Activated T-helper 9 cell treated with anti-CD3 and anti-CD28 coated beads, Interleukin-2, amount 50 U/mL, for 16 hours (primary cell): ENCODE data around the gene RASL12.
"Not testable (repeated sequence)": the region's sequence is repeated elsewhere in the genome, so short reads cannot be mapped to it uniquely, and the experiment has no call there.

Experiments
- DNase-seq: peaks from one replicate; pipeline ENCODE4 v3.0.0-alpha.2; 2020; ENCODE audit warnings: low read depth

RASL12 gene

DNA sequence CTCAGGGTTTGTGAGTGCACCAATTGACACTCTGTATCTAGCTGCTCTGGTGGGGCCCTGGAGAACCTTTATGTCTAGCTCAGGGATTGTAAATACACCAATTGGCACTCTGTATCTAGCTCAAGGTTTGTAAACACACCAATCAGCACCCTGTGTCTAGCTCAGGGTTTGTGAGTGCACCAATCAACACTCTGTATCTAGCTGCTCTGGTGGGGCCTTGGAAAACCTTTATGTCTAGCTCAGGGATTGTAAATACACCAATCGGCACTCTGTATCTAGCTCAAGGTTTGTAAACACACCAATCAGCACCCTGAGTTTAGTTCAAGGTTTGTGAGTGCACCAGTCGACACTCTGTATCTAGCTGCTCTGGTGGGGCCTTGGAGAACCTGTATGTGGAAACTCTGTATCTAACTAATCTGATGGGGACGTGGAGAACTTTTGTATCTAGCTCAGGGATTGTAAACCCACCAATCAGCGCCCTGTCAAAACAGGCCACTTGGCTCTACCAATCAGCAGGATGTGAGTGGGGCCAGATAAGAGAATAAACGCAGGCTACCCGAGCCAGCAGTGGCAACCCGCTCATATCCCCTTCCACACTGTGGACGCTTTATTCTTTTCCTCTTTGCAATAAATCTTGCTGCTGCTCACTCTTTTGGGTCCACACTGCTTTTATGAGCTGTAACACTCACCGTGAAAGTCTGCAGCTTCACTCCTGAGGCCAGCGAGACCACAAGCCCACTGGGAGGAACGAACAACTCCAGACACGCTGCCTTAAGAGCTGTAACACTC is 8.0 kb upstream of the RASL12 start:
- DNase-seq: not testable (repeated sequence)

DNA sequence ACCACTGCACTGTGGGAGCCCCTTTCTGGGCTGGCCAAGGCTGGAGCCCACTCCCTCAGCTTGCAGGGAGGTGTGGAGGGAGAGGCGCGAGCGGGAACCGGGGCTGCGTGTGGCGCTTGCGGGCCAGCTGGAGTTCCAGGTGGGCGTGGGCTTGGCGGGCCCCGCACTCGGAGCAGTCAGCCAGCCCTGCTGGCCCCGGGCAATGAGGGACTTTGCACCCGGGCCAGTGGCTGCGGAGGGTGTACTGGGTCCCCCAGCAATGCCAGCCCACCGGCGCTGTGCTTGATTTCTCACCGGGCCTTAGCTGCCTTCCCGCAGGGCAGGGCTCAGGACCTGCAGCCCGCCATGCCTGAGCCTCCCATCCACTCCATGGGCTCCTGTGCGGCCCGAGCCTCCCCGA is 7.2 kb upstream of the RASL12 start:
- not testable (repeated sequence) for DNase-seq

DNA sequence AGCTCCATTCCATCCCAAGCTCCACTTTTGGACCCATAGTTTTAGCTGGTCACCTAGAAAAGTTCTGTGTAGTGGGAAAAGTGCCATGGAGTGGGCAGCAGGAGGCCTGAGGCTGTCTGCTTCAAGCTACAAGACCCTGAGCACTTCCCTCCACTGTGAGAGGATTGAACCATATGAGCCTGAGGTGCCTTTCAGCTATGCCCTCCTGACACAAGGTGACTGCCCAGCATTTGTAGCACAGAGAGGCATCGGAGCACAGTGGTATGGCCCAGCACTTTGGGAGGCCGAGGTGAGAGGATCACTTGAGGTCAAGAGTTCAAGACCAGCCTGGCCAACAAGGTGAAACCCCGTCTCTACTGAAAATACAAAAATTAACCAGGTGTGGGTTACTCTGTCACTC is 4.8 kb upstream of the RASL12 start:
- no peak for DNase-seq

DNA sequence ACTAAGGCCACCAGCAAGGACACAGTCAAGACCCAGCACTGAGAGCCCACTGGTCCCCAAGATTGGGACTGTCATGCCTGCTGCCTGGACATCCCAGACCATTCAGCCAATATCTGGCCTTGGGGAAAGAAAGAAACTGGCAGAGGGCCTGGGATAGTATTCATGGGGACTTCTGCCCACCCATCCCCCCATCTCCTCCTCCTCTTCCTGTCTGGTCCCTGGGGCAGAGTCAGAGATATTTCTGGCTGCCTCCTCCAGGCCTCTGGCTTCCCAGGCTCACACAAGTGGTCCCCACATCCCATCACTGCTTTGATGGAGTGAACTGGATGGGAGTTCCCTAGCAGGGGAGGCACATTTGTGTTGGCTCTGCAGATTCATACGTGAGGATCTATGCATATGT is 4.2 kb upstream of the RASL12 start:
- DNase-seq: no peak

DNA sequence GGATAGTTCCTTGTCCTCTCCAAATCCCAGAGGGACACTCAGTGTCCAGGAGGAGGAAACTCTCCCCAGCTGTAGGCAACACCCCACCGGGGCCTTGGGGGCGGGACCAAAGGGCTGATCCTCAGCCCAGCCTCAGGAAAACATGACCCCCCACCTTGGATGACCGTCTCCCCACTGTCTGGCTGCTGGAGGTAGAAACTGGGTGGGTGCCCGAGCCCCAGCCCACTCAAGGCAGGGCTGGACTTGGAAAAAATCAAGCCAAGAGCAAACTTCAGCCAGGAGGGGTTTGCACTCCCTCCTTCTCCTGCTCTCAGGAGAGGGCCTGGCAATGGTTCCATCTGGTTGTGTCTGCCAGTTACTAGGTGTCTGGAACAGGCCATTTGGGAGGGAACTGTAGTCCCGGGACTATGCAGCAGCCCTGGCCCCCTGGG is 3.6 kb upstream of the RASL12 start:
- DNase-seq: no peak

DNA sequence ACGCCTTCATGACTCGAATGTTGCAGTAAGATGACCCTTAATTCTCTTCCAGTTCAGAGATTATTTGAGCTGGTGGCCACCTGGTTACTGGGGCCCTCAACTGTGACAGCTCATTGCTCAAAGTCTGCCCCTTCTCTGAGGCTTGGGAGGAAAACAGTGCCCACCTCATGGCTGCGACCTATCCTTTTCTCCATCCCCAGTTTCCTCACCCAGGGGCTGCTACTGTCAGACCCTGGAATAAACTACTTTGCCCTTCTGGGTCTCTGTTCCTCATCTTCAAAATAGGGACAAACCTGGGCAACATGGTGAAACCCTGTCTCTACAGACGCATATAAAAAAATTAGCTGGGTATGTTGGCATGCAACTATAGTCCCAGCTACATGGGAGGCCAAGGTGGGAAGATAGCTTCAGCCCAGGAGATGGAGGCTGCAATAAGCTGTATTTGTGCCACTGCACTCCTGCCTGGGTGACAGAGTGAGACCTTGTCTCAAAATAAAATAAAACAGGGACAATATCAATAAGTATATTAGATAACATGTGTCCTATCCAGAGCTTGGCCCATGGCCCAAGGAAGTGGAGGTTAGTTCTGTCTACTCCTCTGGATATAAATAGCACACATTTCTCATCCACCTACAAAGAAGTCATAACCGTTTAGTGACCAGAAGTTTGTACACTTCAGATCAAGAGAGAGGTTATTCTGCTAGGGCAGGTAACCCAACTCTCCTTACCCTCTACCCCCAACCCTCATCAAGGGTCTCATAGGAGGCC is 2.2 kb upstream of the RASL12 start:
- DNase-seq: no peak

DNA sequence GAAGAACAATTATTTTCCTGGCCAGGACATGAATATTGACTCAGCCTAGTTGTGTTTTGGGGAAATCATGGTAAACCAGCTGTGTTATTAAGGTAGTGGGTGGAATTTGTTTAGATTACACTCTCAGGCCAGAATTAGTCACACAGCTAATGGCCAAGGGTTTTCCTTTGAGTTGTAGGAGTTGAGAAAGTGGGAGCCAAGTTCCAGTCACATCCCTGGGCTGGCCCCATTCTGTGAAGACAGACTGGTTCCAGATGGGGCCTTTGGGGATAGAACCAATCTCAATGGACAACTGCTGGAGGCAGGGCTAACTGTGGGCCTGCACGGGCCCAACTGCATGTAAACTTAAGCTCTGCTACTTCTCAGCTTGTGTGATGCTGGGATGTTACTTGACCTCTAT is 1.4 kb upstream of the RASL12 start:
- DNase-seq: no peak

DNA sequence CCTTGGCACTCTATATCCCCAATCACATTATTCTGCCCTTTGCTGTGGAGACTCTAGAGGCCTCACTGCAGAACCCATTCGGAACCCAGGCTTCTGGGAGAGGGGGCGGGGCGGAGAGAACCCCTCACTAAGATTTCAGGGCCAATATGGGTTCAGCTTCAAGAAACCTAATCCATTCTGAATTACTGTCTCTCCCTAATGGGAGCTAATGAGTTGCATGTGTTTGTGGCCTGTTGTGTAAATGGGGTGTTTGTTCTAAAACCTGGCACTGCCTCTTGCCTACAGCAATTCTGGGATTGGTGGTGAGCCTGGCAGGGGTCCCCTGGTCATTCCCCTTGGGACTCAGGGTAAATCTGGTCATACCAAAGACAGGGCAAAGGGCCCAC is 605 bp upstream of the RASL12 start:
- DNase-seq: no peak

DNA sequence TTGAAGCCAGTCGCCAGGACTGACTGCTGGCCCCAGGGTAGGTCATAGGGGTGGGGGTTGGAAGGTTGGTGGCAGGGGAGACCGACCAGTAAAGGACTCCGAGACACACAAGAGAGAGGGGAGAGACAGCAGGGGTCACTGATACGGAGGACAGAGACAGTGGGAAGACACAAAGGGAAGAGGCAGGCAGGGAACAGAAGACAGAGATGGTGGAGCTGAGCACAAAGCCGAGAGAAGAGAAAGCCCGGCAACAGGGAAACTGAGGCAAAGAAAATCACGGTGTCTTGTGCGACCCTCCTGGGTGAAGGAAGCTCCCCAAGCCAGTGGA is 510 bp downstream of the RASL12 start:
- DNase-seq: no peak

DNA sequence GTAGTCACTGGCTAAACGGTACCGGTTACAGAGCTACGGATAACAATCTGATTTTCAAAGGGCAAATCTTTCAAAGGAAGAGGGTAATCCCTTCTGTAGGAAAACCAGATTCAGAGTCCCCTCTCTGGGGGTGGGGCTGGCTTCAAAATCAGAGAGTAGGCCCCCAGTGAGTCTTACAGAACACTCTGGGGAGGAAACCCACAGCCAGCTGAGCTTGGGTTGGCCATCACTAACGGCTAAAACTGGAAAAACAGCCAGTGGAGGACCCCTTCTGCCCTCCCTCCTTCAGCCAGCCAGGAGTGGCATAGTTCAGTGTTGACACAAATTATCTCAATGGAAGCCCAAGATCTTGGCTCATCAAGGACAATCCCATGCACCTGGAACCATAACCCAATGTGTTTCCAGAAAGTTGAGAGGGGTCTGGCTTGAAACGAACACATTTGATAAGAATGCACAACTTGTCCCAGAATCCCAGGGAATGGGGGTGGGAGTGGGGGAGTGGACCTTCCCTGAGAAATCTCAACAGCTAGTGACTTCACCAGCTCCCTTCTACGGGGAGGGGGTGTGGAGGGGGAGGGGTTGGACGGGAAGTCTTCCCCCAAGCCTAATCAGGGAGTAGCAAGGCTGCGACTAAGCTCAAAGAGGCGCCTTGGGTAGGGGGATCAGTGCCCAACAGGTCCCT is 1.0 kb downstream of the RASL12 start:
- DNase-seq: no peak

DNA sequence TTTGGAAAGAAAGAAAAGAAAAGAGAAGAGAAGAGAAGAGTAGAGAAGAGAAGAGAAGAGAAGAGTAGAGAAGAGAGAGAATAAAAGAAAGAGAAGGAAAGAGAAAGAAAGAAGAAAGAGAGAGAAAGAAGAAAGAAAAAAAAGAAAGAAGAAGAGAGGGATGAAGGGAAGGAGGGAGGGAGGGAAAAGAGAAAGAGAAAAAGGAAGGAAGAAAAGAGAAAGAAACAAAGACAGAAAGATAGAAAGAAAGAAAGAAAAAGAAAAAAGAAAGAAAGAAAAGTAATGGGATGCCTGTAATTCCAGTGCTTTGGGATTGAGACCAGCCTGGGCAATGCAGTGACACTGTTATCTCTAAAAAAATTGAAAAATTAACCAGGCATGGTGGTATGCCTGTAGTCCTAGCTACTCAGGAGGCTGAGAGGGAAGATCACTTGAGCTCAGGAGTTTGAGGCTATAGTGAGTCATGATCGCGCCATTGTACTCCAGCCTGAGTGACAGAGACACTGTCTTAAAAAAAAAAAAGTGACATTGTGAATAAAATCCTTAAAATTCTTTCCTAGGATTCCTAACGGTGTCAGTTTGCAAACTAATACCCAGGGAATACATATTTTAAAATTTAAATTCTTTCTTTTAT is 1.7 kb downstream of the RASL12 start:
- no peak for DNase-seq

DNA sequence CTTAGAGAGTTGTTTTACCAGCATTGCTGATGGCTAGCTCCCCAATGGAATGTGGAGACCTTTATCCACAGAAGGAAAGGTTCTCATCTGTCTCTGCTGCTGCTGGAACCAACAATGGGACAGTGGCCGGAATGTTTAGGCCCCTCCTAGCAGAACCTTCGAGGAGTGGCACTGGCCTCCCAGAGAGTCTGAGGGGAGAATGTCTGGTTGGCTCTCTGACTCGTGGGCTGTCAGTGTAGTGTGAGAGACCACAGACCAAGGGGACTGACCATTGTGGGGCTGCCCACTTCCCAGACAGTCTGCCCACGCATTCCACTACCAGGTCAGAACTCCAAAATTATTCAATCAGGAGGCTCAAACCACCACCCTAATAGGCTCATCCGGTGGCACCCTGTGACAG is 5.1 kb downstream of the RASL12 start:
- DNase-seq: no peak

DNA sequence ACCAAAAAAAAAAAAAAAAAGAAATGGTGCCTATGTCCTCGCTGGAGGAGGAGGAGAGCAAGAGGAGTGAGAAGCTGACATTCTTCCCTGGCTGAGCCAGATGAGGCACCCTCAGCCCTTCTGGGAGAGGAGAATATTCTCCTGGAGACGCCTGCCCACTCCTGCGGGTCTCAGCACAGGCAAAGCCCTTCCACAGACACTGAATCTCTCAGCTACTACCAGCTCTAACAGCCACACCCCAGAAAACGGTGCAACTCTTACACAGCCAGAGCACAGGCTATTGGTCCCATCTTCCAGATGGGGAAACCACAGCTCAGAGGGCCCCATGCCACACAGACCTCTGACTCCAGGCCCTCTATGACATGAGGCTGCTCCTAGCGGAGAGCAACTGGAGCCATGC is 5.7 kb downstream of the RASL12 start:
- DNase-seq: no peak

DNA sequence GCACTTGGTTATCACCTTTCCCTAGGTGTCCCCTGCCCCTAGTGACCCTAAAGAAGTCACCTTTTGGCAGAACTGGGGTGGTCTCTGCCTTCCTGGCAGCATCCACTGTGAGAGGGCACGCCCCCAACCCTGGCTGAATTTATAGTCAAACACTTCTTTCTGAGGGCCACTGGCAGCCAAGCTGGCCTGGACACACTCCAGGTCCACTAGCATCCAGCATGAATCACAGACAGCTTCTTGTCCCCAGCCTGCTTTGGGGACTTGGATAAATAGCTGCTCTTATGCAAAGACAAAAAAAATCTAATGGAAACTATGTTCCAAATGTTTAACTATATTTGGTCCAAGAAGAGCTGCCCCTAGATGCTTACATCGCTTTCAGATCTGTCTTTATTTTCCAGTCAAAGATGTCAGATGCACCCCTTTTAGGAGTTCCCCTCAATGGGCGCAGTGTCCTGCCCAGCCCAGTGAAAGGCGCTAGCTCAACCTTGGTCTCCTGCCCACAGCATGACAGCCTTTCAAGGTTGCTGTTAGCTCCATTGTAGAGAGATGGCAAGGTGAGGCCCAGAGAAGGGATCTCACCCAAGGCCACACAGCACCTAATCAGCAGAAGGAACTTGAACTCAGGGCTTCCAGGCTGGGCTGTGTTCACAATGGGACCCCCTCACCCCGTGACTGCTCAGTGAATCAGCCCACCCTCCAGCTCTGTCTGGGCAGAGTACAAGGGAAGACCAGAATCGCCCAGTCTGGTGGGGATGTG is 7.0 kb downstream of the RASL12 start:
- no peak for DNase-seq

DNA sequence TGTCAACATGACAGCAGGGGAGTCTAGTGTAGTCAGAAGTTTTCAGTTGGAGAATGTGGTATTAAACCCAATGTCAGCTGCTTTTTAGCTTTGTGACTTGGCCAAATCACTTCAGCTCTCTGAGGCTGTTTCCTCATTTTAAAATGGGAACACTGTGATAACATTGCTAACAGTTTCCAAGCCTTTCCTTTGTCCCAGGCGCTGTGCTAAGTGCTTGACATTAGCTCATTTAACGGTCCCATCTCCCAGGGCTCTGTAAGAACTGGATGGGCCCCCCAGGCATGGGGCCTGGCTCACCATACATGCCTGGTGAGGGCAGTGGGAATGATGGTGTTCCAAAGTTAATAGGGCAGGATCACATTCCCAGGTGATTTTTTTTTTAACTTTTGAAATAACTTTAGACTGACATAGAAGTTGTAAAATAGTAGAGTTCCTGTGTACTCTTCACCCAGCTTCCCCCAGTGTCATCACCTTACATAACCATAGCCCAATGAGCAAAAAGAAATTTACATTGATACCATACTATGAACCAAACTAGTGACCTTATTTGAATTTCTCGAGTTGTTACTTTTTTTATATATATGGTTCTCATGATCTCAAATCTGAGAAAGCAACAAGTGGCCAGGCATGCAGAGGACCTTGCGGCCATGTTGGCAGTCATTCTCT is 7.7 kb downstream of the RASL12 start:
- no peak for DNase-seq

DNA sequence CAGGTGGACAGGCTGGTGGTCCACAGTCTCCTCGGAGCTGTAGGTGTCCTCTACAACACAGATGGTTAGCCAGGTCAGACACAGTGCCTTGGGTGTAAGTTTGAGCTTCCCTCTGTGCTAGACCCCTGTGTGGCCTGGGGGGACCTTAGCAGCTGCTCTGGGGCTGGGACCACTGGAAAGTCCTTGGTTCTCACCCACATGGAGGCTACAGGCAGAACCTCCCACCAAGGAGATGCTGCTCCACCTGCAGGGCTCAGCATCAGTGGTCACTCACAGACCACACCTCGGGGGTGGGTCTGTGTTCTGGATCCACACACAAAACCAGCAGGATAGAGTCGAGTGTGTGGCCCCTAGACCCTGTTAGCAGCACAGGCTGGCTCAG is 8.4 kb downstream of the RASL12 start:
- no peak for DNase-seq

DNA sequence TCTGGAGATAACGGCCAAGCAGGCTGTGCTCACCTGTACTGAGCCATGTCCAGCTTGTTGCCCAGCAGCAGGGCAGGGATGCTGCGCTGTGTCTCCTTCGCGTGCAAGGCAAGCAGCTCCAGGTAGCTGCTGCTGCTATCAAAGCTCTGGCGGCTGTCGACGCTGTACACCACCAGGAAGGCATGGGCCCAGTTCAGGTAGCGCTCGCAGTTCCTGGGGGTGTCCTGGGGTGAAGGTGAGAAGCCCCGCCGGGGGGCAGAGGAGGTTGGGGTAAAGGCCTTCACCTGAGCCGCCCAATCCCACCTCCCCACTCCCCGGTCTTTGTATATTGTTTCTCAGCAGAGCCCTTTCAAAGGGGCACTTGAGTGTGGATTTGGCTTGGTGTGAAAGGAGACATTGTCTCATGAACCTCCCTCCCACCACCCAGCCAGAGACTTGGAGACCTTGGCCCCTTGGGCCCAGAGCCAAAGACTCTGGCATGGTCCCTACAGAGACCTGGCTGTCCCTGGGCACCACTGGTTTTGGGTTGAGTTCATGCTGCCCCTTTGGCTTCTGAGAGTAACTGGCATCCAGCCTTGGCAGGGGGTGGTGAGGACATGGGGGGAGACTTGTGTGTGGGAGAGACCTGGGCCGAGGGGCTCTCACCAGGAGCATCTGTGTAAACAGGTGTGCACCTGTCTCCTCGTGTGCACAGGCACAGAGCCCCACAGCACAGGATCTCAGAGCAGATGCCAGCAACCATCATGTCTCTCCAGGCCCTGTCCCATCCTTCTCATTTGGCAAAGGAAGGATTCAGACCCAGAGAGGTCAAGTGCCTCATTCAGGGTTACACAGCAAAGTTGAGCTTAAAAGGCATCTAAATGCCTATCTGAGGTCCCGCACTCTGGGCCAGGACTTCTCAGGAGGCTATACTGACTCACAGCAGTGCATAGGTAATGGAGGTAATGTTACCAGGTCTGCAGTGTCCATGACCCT is 9.1 kb downstream of the RASL12 start:
- no peak for DNase-seq

DNA sequence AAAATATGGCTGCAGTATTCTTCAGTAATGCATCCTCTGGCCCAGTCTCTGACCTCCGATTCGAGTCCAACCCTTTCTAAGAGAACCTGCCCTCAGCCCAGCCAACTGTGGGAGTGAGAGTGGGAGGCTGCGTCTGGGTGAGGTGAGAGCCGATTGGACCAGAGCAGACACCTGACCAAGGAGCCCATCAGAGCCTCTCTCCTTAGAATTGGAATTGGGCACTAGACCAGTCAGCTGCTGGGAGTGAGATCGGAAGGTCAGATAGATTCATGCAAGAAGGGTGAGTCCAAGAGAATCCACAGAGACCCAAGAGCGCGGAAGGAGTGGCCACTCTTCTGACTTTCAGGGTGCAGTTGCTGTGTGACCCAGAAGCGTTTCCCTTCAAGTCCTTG is 10.2 kb downstream of the RASL12 start:
- DNase-seq: no peak

DNA sequence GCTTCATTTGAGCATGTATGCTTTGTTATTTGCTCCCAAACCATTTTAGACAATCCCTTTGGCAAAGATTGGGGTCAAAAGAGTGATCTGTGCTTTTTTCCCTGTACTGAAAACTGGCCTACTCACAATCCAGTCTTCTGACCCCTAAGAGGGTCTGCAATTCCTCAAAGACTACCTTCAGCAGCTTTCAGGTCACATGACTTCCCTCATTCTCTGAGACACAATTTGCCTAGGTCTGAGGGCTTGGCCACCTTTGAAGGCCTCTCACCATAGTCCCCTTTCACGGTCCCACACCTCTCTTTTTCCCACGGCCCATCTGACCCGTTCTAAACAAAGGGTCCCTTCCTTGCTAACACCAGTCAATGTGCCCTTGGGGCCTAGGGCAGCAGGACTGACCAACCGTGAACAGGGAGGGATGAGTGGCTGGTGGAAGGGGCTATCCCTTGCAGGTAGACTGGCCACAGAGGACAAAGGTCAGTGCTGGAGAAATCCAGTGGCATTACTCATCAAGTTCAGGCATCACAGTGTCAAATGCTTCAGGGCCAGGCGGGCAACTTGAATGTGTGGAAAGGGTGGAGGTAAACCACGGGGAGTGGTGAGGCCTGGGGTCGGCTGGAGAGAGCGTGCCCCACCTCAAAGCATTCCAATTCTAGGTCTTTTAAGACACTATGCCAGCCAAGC is 10.8 kb downstream of the RASL12 start:
- no peak for DNase-seq

DNA sequence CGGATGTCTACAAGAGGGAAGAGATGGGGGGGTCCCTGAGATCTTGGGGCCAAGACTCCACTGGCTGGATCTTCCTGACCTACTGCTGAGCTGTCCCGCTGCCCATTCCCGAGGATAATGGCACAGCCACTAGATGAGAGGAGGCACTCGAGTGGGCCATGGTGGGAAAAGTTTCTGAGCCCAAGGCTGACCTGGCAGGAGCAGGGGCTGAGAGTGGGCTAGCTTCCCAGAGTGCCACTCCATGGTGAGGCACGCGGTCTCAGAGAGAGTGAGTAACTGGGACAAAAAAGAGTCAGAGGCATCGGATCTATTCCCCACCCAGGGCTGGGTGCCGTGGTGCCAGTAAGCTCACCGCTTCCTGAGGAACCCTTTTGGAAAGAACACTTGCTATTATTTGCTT is 11.7 kb downstream of the RASL12 start:
- no peak for DNase-seq
